Fibroblast of skin of scalp (primary cell): Measurements from ENCODE around the gene SPATA13.
A peak's percentile ranks its signal among the peaks of the same experiment; 100 is the strongest.

Experiments
- DNase-seq: peaks from one replicate; pipeline ENCODE4 v3.0.0-alpha.2; 2013

Gene SPATA13

DNA sequence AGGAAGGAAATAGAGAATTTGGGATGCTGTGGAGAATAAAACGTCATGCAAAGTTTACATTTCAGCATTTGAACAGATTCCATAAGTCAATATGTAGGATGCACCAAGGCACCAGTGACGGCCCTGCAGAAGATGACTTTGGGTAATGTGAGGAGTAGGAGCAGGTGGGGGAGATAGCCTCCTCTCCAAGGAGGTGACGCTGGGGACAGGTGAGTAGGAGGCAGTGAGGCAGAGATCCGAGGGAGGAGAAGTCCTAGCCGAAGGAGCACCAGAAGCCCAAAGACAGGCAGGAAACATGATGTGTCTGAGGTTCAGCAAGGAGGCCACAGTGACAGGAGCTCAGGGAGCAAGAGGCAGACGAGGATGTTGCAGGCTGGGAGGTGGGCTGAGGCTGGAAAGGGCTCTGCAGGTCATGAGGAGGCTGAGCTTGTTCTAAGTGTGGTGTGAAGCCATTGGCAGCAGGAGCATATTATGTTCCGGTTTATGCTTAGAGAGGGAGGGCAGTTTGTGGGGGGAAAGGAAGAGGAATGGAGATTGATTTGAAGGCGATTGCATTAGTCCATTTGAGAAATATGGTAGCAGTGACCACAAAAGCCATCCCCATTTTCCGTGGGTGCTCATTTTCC is 93.1 kb downstream of the SPATA13 start:
- DNase-seq = no peak

- DNase-seq = no peak
Measured at GRCh38 chr13:24254146-24254841, 93.8 kb downstream of the SPATA13 start.

DNA sequence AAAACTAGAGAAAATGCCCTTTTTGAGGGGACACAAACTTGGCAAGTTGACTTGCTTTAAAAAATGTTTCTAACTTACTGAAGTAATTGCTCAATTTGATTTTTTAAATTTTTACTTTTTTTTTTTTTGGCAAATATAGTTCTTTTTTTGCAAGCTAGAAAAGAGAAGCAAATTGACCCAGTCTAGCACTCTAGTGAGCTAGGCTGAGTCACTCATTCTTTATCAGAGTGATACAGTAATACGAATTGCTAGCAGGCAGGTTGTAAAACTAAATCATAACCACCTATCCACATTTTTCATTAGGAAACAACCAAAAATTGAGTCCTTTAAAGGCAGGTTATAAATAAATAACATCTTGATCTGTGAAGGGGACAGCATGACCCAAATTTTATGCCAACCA is 97.0 kb downstream of the SPATA13 start:
- DNase-seq = no peak

GRCh38 chr13:24261566-24261965 is 101.0 kb downstream of the SPATA13 start:
- DNase-seq = no peak

DNA sequence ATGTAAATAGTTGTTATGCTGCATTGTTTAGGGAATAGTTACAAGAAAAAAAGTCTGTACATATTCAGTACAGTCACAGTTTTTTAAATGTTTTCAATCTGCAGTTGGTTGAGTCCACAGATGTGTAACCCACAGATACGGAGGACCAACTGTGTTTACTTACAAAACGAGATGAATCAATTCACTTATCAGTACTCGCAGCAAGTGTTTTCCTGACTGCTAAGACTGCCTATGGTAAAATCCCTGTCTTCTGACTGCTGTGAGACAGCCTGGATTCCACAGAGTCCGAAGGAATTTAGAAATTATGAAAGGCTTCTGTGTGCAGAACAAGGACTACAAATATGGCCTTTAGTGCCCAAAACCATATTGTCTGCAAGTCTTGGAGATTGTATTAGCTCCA is 103.1 kb downstream of the SPATA13 start:
- peak; percentile 30 for DNase-seq

DNA sequence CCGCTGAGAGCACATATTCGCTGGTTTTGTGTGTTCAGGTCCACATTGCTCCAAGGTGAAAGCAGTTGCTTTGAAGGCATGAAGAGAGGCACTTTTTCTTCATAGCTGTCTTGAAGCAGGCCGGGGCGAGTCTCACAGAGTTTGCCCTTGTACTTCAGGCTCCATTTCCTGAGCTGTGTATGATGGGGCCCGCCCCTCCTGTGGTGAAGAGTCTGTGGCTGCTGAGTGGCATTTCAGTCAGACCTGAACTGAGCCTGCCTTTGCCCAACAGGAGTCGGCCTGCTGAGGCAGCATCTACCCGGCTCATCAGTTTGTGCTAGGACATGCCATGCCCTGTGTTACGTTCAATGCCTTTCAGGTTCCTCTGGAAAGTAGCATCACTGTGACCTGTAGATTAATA is 104.5 kb downstream of the SPATA13 start:
- DNase-seq = no peak

GRCh38 chr13:24265453-24265852 is 104.9 kb downstream of the SPATA13 start:
- DNase-seq = no peak

DNA sequence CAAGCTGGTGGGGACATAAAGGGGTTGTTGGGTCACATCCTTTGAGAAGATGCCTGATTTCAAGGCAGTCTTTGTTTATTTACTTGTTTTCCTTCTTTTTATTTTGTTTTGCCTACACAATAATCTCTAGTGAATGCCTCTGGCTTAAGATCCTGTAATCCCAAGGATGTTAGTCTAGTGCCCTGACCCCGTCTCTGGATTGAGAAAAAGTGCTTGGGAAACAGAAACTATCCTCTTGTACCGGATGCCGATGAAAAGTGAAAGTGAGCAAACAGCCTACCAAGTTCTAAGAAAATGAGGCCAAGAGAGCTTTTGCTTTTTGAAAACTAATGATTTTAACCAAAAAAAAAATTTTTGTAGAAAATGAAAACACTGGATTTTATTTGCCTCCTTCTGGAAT is 106.8 kb downstream of the SPATA13 start:
- no peak for DNase-seq

DNA sequence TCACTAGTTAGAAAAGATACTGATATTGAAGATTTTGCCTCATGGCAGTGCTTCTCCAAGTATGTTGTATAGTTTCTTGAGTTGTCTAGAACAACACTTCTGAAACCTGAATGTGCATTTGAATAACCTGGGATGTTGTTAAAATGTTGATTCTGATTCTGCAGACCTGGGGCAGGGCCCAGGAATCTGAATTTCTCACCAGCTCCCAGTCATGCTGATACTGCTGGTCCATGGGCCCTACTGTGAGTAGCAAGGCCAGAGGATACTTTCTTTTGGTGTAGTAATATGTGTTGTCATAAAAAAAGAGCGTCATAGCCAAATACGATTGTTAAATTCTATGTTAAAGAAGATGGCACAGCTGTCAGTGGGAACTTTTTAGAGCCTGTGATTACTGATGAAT is 107.3 kb downstream of the SPATA13 start:
- DNase-seq = no peak

- DNase-seq = no peak
Measured at GRCh38 chr13:24269821-24270220, 109.3 kb downstream of the SPATA13 start.

- peak; percentile 38 for DNase-seq
Measured at GRCh38 chr13:24270639-24271141, 110.2 kb downstream of the SPATA13 start.

- no peak for DNase-seq
Measured at GRCh38 chr13:24271231-24271600, 110.7 kb downstream of the SPATA13 start.

GRCh38 chr13:24271601-24272451 is 111.3 kb downstream of the SPATA13 start:
- peak; percentile 76 for DNase-seq

GRCh38 chr13:24272452-24273161 is 112.1 kb downstream of the SPATA13 start:
- DNase-seq = no peak

DNA sequence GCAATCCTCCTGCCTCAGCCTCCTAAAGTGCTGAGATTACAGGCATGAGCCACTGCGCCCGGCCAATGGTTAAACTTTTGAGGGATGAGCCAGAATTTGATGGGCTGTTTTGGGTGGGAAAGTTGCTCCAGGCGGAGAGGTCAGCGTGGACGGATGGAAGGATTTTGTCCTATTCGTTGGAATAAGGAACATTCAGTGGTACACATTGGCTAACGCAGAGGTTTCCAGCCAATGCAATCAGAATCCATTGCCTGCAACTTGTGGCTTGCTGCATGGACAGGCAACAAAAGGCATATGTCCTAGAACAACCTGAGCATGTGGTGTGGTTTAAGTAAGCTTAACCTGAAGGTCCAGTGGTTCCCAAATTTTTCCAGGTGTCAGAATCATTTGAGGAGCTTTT is 113.4 kb downstream of the SPATA13 start:
- no peak for DNase-seq

GRCh38 chr13:24274452-24275021 is 114.0 kb downstream of the SPATA13 start:
- no peak for DNase-seq

DNA sequence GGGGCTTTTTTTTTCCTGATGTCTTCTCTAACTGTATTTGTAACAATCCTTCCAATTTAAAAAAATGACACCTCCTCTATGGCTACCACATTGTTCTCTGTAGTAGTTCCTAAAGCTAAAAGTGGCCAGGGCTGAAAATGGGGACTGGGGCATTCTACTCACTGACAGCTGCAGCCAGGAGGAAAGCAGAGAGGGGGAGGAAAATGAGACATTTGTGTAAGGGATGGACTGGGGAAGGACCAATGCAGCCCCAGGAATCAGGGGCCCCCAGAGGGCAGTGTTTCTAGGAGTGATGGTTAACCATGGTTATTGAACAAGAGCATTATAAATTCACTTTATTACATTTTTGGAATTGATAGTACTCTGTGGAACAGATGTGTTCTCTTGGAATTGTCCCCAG is 114.5 kb downstream of the SPATA13 start:
- DNase-seq = no peak

GRCh38 chr13:24276306-24276705 is 115.8 kb downstream of the SPATA13 start:
- no peak for DNase-seq

DNA sequence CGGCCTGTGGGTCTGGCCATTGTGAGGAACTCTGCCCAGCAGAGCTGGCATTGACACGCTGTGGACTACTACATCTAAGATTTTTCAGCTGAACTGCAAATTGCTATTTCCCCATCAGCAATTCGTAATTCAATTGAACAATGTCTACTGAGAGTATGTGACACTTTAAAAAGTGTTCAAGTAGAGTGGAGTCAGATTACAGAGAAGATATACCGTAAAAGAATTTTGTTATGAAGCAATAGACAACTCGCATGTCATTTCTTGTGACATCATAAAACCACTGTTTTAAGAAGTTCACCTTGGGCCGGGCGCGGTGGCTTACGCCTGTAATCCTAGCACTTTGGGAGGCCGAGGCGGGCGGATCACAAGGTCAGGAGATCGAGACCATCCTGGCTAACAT is 116.3 kb downstream of the SPATA13 start:
- no peak for DNase-seq

DNA sequence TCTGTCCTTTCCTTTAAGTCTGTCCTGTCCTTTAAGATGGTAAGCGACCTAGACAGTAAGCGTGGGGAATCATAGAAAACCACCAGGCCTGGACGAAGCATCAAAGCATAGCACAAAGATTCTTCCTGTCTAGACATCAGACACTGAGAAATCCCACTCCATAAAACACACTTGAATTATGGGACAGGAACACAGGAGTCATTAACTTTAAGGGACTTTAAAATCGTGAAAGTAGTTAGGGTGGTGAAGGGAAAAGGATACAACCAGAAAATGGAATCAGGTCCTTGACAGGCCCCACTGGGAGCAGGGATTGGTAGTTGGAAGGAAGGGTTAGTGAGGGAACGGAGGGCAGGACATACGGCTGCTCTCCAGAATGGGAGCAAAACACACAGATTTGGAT is 117.2 kb downstream of the SPATA13 start:
- DNase-seq = no peak

DNA sequence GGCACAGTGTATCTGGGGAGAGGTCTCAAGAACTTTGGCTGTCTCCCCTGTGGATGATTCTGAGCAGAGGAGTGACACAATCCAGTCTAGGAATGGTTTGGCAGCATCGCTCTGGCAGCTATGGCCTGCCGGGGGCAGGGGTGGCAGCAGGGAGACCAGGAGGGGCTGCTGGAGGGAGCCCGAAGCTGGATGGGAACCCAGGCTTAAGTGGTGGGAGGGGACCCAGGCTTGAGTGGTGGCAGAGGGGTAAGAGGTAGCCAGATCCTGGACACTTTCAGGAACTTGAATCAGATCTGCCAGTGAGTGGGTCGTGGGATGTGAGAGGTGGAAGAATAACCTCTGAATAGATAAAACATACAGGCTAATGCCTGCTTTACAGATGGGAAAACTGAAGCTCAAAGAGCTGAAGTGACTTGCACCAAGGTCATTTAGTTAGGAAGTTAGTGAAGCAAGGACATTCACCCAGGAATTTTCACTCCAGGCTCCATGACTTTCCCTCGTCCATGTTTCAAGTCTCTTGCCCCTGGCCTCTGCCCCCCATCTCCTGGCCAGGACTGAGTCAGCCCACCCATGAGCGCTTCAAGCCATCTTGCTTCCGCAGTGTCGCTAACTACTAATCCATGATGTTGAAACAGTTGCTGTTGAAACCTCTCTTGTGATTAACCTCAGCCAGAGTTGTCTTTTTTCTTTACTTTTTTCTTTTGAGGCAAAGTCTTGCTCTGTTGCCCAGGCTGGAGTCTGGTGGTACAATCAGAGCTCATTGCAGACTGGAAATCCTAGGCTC is 119.0 kb downstream of the SPATA13 start:
- DNase-seq = no peak

DNA sequence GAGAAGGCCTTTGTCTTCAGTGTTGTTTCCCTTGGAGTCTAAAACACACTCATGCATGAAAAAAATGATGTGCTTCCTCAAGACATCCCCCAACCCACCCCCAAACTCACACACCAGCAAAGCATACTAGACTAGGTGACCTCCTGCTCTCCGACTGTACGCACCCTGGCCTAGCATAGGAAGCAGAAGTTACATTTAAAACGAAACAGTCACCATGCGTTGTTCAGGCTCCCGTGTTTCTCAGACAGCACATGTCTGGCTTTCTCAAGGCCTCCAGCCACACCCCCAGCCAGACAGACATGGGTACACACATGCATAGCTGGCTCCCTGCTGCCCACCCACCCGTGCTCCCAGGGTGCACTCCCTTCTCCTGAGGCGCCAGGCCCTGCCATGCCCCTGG is 120.2 kb downstream of the SPATA13 start:
- no peak for DNase-seq
